BE2C (cell line): ENCODE results near the gene GNB1.

Experiments
- DNase-seq: peaks from one replicate; pipeline ENCODE4 v3.0.0-alpha.2; 2020
- H3K27me3 ChIP-seq: fragments of 250-450 bp; sonication (Bioruptor Pico); 2 replicates; pipeline ENCODE4 v1.5.1; 2020; ENCODE audit warnings: mild to moderate bottlenecking
- H3K36me3 ChIP-seq: fragments of 250-450 bp; sonication (Bioruptor Pico); 2 replicates; pipeline ENCODE4 v1.5.1; 2020; ENCODE audit warnings: mild to moderate bottlenecking
- H3K4me1 ChIP-seq: fragments of 250-450 bp; sonication (Bioruptor Pico); 2 replicates; pipeline ENCODE4 v1.5.1; 2020
- H3K4me3 ChIP-seq: 2 replicates; pipeline ENCODE4 v1.5.1; 2011; ENCODE audit warnings: low read depth, low read length
- H3K9me3 ChIP-seq: fragments of 250-450 bp; sonication (Bioruptor Pico); 2 replicates; pipeline ENCODE4 v1.5.1; 2020
- CTCF ChIP-seq: IDR thresholded peaks from 2 replicates; pipeline ENCODE4 v1.5.1; 2012; ENCODE audit warnings: mild to moderate bottlenecking, low read depth, low read length

Gene GNB1

GRCh38 chr1:1927751-1928150 is 36.9 kb upstream of the GNB1 start:
- DNase-seq, result no peak
- H3K27me3 ChIP-seq, result no peaks in the 10 kb centered on the region
- no peaks in the 10 kb centered on the region for H3K4me1 ChIP-seq
- H3K4me3 ChIP-seq, result no peak overlapping the region
- no peaks in the 10 kb centered on the region for H3K36me3 ChIP-seq
- H3K9me3 ChIP-seq, result no peaks in the 10 kb centered on the region
- TF ChIP-seq CTCF, result no peak

- no peak for TF ChIP-seq CTCF
- Histone ChIP-seq H3K36me3 (no peaks in the 10 kb centered on the region), H3K4me1 (no peaks in the 10 kb centered on the region), H3K4me3 (no peak overlapping the region), H3K27me3 (no peaks in the 10 kb centered on the region), H3K9me3 (no peaks in the 10 kb centered on the region)
- no peak for DNase-seq
These were observed 36.2 kb upstream of the GNB1 start for GRCh38 chr1:1926886-1927660.

GRCh38 chr1:1926346-1926811 is 35.5 kb upstream of the GNB1 start:
- no peaks in the 10 kb centered on the region for H3K9me3 ChIP-seq
- DNase-seq, result no peak
- no peaks in the 10 kb centered on the region for H3K27me3 ChIP-seq
- no peak for TF ChIP-seq CTCF
- no peak overlapping the region for H3K4me3 ChIP-seq
- H3K4me1 ChIP-seq, result no peaks in the 10 kb centered on the region
- H3K36me3 ChIP-seq, result no peaks in the 10 kb centered on the region

GRCh38 chr1:1925437-1926345 is 34.8 kb upstream of the GNB1 start:
- no peak for TF ChIP-seq CTCF
- Histone ChIP-seq H3K9me3 (no peaks in the 10 kb centered on the region), H3K27me3 (no peaks in the 10 kb centered on the region), H3K4me3 (no peak overlapping the region), H3K4me1 (no peaks in the 10 kb centered on the region), H3K36me3 (no peaks in the 10 kb centered on the region)
- no peak for DNase-seq

GRCh38 chr1:1924849-1925248 is 34.0 kb upstream of the GNB1 start:
- no peaks in the 10 kb centered on the region for H3K4me1 ChIP-seq
- H3K9me3 ChIP-seq, result no peaks in the 10 kb centered on the region
- TF ChIP-seq CTCF, result no peak
- no peak for DNase-seq
- H3K4me3 ChIP-seq, result no peak overlapping the region
- no peaks in the 10 kb centered on the region for H3K27me3 ChIP-seq
- no peaks in the 10 kb centered on the region for H3K36me3 ChIP-seq
